ENCODE data around the gene HTR1B. TPM values are rescaled to one million over a fixed set of nuclear protein-coding genes. Genes with fewer than 3 reads are reported as not detected.

Gene HTR1B
- total RNA-seq, 2 donors from 2014 or later, result 2.8 TPM; not detected in 1

DNA sequence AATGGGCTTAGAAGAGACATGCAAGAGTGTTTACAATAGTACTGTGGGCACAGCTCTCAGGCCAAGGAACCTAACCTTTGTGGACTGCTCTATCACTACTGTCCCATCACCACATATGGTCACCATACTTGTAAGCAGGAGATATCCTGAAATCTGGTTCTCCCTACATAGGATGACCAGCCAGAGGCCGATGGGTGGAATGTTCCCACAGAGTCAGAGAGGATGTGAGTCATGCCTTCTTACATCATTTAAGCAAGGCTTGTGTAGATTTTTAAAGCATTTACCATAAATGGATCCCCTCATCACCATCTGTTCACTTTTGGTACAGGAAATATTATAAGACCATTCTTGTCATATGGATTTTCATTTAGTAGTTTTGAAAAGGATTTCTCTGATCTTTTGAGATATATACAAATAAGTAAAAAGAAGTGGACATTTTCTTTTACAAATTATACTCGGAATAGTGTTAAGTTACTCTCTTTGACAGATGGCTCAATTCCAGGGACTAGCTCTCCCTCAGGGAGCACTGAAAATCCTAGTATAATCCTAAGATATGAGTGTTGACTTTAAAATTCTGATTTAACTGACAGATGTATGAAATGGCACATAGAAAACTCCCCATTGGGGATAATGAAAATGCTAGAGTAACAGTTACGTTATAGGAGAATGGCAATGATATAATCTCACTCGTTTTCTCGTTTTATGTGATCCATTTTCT lies 6.6 kb downstream of the HTR1B start:
- no peaks in the 10 kb centered on the region for H3K36me3 ChIP-seq
- H3K27ac ChIP-seq, result no peak overlapping the region
- DNase-seq (ENCODE audit: low spot score), result no peak
- 73% methylated on average over 5 of the region's 5 CpGs for WGBS
- intact Hi-C loops (cut with DNase I), result loop anchor here (5.0 kb wide), 2 partner anchors 1524 to 1564 kb away; no protein-coding TSS in a partner anchor
- H3K9me3 ChIP-seq, result no peaks in the 10 kb centered on the region
- no peaks in the 10 kb centered on the region for H3K27me3 ChIP-seq (replicated peaks; ENCODE audit: insufficient read depth)
- TF ChIP-seq, protein P1, sequence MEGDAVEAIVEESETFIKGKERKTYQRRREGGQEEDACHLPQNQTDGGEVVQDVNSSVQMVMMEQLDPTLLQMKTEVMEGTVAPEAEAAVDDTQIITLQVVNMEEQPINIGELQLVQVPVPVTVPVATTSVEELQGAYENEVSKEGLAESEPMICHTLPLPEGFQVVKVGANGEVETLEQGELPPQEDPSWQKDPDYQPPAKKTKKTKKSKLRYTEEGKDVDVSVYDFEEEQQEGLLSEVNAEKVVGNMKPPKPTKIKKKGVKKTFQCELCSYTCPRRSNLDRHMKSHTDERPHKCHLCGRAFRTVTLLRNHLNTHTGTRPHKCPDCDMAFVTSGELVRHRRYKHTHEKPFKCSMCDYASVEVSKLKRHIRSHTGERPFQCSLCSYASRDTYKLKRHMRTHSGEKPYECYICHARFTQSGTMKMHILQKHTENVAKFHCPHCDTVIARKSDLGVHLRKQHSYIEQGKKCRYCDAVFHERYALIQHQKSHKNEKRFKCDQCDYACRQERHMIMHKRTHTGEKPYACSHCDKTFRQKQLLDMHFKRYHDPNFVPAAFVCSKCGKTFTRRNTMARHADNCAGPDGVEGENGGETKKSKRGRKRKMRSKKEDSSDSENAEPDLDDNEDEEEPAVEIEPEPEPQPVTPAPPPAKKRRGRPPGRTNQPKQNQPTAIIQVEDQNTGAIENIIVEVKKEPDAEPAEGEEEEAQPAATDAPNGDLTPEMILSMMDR (IDR thresholded peaks at IDR 0.05), result no peak
- no peak for TF ChIP-seq POLR2A (IDR thresholded peaks at IDR 0.05)
- no peak for TF ChIP-seq POLR2AphosphoS5 (IDR thresholded peaks at IDR 0.05)
- no peaks in the 10 kb centered on the region for H3K4me1 ChIP-seq (replicated peaks)
- H3K4me3 ChIP-seq, result no peak overlapping the region

DNA sequence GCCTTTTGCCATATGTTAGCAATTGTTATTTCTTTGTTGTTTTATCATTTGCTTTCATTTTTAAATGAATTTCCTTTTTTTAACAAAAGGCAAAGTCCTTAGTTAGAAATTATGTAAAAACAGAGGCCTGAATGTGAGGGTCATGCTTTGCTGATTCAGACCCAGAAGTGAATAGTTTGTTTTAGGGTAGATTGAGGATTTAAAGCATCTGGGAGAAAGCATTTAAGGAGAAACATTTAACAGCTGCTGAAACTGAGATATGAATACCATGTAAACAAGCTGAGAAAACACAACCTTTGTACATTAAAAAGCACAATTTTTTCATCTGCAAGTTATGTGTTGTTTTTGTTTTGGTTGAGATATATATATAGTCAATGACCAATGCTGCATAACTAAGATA lies 8.0 kb downstream of the HTR1B start:
- no peak overlapping the region for H3K27ac ChIP-seq
- H3K36me3 ChIP-seq, result no peaks in the 10 kb centered on the region
- TF ChIP-seq POLR2AphosphoS5 (IDR thresholded peaks at IDR 0.05) (no peak), POLR2A (IDR thresholded peaks at IDR 0.05) (no peak)
- TF ChIP-seq, protein P1 (IDR thresholded peaks at IDR 0.05), result no peak
- intact Hi-C loops (cut with DNase I), result loop anchor here (5.0 kb wide), 2 partner anchors 1523 to 1563 kb away; no protein-coding TSS in a partner anchor
- no peak for DNase-seq (ENCODE audit: low spot score)
- H3K9me3 ChIP-seq, result no peaks in the 10 kb centered on the region
- H3K4me3 ChIP-seq, result no peak overlapping the region
- H3K27me3 ChIP-seq (replicated peaks; ENCODE audit: insufficient read depth), result no peaks in the 10 kb centered on the region
- H3K4me1 ChIP-seq (replicated peaks), result no peaks in the 10 kb centered on the region

GRCh38 chr6:77454386-77454785 lies 8.9 kb downstream of the HTR1B start:
- TF ChIP-seq POLR2AphosphoS5 (IDR thresholded peaks at IDR 0.05) (no peak), POLR2A (IDR thresholded peaks at IDR 0.05) (no peak)
- TF ChIP-seq, protein P1 (IDR thresholded peaks at IDR 0.05), result no peak
- H3K4me1 ChIP-seq (replicated peaks), result no peaks in the 10 kb centered on the region
- intact Hi-C loops (cut with DNase I), result no loop called here
- H3K36me3 ChIP-seq, result no peaks in the 10 kb centered on the region
- DNase-seq (ENCODE audit: low spot score), result no peak
- H3K4me3 ChIP-seq, result no peak overlapping the region
- no peak overlapping the region for H3K27ac ChIP-seq
- 33% methylated on average over 2 of the region's 2 CpGs for WGBS
- no peaks in the 10 kb centered on the region for H3K9me3 ChIP-seq
- H3K27me3 ChIP-seq (replicated peaks; ENCODE audit: insufficient read depth), result no peaks in the 10 kb centered on the region

DNA sequence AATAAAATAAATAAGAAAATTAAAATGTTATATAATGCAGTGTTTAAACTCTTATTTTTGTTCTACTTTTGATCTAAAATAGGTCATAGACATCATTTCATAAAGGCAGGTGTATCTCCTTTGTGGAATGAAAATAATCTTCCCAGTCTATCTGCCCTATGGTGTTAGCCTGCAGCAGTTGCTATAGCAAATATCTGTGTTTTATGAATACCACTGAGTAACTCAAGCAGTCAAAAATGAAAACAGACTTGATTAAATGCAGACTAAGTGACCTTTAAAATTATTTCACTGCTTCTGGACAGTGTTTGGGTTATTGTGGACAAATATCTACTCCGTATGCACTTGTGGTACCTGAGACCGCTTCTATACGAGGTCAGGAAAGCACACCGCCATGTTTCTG lies 11.8 kb downstream of the HTR1B start:
- Histone ChIP-seq H3K9me3 (no peaks in the 10 kb centered on the region), H3K4me1 (replicated peaks) (no peaks in the 10 kb centered on the region), H3K27me3 (replicated peaks; ENCODE audit: insufficient read depth) (no peaks in the 10 kb centered on the region), H3K27ac (no peak overlapping the region), H3K36me3 (no peaks in the 10 kb centered on the region), H3K4me3 (no peak overlapping the region)
- no peak for DNase-seq (ENCODE audit: low spot score)
- intact Hi-C loops (cut with DNase I), result no loop called here
- WGBS, result 92% methylated on average over 4 of the region's 4 CpGs
- TF ChIP-seq, protein P1 (IDR thresholded peaks at IDR 0.05), result no peak

GRCh38 chr6:77450924-77451323 lies 12.4 kb downstream of the HTR1B start:
- intact Hi-C loops (cut with DNase I), result no loop called here
- no peaks in the 10 kb centered on the region for H3K27me3 ChIP-seq (replicated peaks; ENCODE audit: insufficient read depth)
- no peaks in the 10 kb centered on the region for H3K36me3 ChIP-seq
- H3K4me1 ChIP-seq (replicated peaks), result no peaks in the 10 kb centered on the region
- no peak overlapping the region for H3K4me3 ChIP-seq
- DNase-seq (ENCODE audit: low spot score), result no peak
- TF ChIP-seq POLR2AphosphoS5 (IDR thresholded peaks at IDR 0.05) (no peak), POLR2A (IDR thresholded peaks at IDR 0.05) (no peak)
- TF ChIP-seq, protein P1 (IDR thresholded peaks at IDR 0.05), result no peak
- no peak overlapping the region for H3K27ac ChIP-seq
- no peaks in the 10 kb centered on the region for H3K9me3 ChIP-seq

Measured in prostate gland (tissue), 2 donors.